Breast epithelium (tissue), 4 donors: ENCODE results near the gene ANTXRL. TPM values are rescaled to one million over a fixed set of nuclear protein-coding genes. Genes with fewer than 3 reads are reported as not detected.
"Not testable (repeated sequence)": the region's sequence is repeated elsewhere in the genome, so short reads cannot be mapped to it uniquely, and the experiment has no call there.

Source experiments
- DNase-seq, 2 donors: peaks; one replicate each; pipeline ENCODE4 v3.0.0-alpha.2; 2019; ENCODE audit warnings: low spot score in 2 of 2
- H3K27ac ChIP-seq, 2 donors: fragments of 200-600 bp; sonication (generic) in 1 of 2; one replicate each; pipeline ENCODE4 v1.5.1; 2016 to 2019; ENCODE audit warnings: mild to moderate bottlenecking in 1 of 2
- H3K27me3 ChIP-seq, 2 donors: fragments of 200-600 bp; sonication (generic) in 1 of 2; one replicate each; pipeline versions ENCODE4 v1.5.1 to v1.6.0; 2017 to 2019; ENCODE audit warnings: control low read depth in 1 of 2, mild to moderate bottlenecking in 1 of 2
- H3K36me3 ChIP-seq: fragments of 200-600 bp; one replicate; pipeline ENCODE4 v1.5.1; 2019
- H3K4me1 ChIP-seq, 2 donors: fragments of 200-600 bp; sonication (generic); one replicate each; pipeline ENCODE4 v1.5.1; 2016 to 2019; ENCODE audit warnings: control low read depth in 1 of 2
- H3K4me3 ChIP-seq, 3 donors: fragments of 200-600 bp; sonication (generic); 1 replicate in 2 of 3; 2 replicates in 1 of 3; pipeline ENCODE4 v1.5.1; 2016 to 2019; ENCODE audit warnings: mild to moderate bottlenecking in 3 of 3, moderate library complexity in 2 of 3
- H3K9me3 ChIP-seq, 2 donors: fragments of 200-600 bp; sonication (generic) in 1 of 2; one replicate each; pipeline ENCODE4 v1.5.1; 2016 to 2019; ENCODE audit warnings: control low read depth in 1 of 2
- CTCF ChIP-seq, 3 donors: fragments of 450-650 bp; IDR thresholded peaks; one replicate each; pipeline ENCODE4 v1.5.1; 2016 to 2017; ENCODE audit warnings: antibody characterized with exemption in 3 of 3, mild to moderate bottlenecking in 3 of 3, moderate library complexity in 3 of 3
- POLR2A ChIP-seq: fragments of 450-650 bp; IDR thresholded peaks from one replicate; pipeline ENCODE4 v1.6.1; 2016; ENCODE audit warnings: antibody characterized with exemption, mild to moderate bottlenecking, moderate library complexity
- POLR2AphosphoS5 ChIP-seq, 3 donors: sonication (generic); formaldehyde crosslinking; IDR thresholded peaks; one replicate each; pipeline ENCODE4 v1.6.1; 2017; ENCODE audit warnings: antibody characterized with exemption in 3 of 3
- intact Hi-C: fragments of 100-400 bp; cut with DNase I; formaldehyde crosslinking; loops from one replicate; pipeline ENCODE4 v1.15.1; 2023; ENCODE audit warnings: low total_unique reads
- total RNA-seq, 3 donors: library from RNA; depleted of rRNA; stranded (reverse); fragments of >200 nt; gene quantifications; one replicate each; pipeline ENCODE4 v1.1.0, GENCODE V29; 2016

ANTXRL gene
- total RNA-seq, 3 donors from 2014 or later: 0.15 TPM; not detected in 2

- TF ChIP-seq POLR2A (no peak), CTCF (IDR thresholded peaks at IDR 0.05) (no peak), POLR2AphosphoS5 (IDR thresholded peaks at IDR 0.05) (no peak)
- no peaks in the 10 kb centered on the region for H3K4me1 ChIP-seq
- intact Hi-C loops: no loop called here
Observed at GRCh38 chr10:46314071-46314470, 27.3 kb downstream of the ANTXRL start.

GRCh38 chr10:46315071-46315860 is 28.5 kb downstream of the ANTXRL start:
- DNase-seq: peak in 1 of 2 donors; percentile 43
- H3K4me3 ChIP-seq, H3K27me3 ChIP-seq, H3K9me3 ChIP-seq, H3K27ac ChIP-seq, H3K36me3 ChIP-seq, intact Hi-C loops, H3K4me1 ChIP-seq: not testable (repeated sequence)

More at GRCh38 chr10:46314071-46314470, 27.3 kb downstream of the ANTXRL start:
- Histone ChIP-seq H3K36me3 (no peaks in the 10 kb centered on the region), H3K27ac (no peak overlapping the region), H3K9me3 (no peaks in the 10 kb centered on the region), H3K27me3 (no peaks in the 10 kb centered on the region), H3K4me3 (no peak overlapping the region)
- DNase-seq: peak in 1 of 2 donors; percentile 33

GRCh38 chr10:46317370-46317769 is 30.6 kb downstream of the ANTXRL start:
- no peaks in the 10 kb centered on the region for H3K9me3 ChIP-seq
- H3K27me3 ChIP-seq: no peaks in the 10 kb centered on the region
- intact Hi-C loops: no loop called here

GRCh38 chr10:46317889-46318288 is 31.1 kb downstream of the ANTXRL start:
- intact Hi-C loops: no loop called here

More at GRCh38 chr10:46317370-46317769, 30.6 kb downstream of the ANTXRL start:
- no peaks in the 10 kb centered on the region for H3K36me3 ChIP-seq
- H3K27ac ChIP-seq: no peak overlapping the region
- no peaks in the 10 kb centered on the region for H3K4me1 ChIP-seq
- TF ChIP-seq POLR2AphosphoS5 (IDR thresholded peaks at IDR 0.05): no peak
- no peak for TF ChIP-seq POLR2A
- no peak for TF ChIP-seq CTCF (IDR thresholded peaks at IDR 0.05)
- no peak overlapping the region for H3K4me3 ChIP-seq
- peak in 1 of 2 donors; percentile 43 for DNase-seq

GRCh38 chr10:46318799-46319198 is 32.0 kb downstream of the ANTXRL start:
- no peaks in the 10 kb centered on the region for H3K9me3 ChIP-seq
- no peaks in the 10 kb centered on the region for H3K36me3 ChIP-seq
- no peak for TF ChIP-seq CTCF (IDR thresholded peaks at IDR 0.05)
- no peak for TF ChIP-seq POLR2A
- no peak for TF ChIP-seq POLR2AphosphoS5 (IDR thresholded peaks at IDR 0.05)
- no peak overlapping the region for H3K4me3 ChIP-seq
- DNase-seq: no peak
- H3K27me3 ChIP-seq: no peaks in the 10 kb centered on the region
- no peaks in the 10 kb centered on the region for H3K4me1 ChIP-seq
- H3K27ac ChIP-seq: no peak overlapping the region
- intact Hi-C loops: no loop called here

More at GRCh38 chr10:46317889-46318288, 31.1 kb downstream of the ANTXRL start:
- Histone ChIP-seq H3K27ac (no peak overlapping the region), H3K4me1 (no peaks in the 10 kb centered on the region), H3K36me3 (no peaks in the 10 kb centered on the region), H3K9me3 (no peaks in the 10 kb centered on the region), H3K4me3 (no peak overlapping the region), H3K27me3 (no peaks in the 10 kb centered on the region)
- TF ChIP-seq CTCF (IDR thresholded peaks at IDR 0.05) (no peak), POLR2AphosphoS5 (IDR thresholded peaks at IDR 0.05) (no peak)
- DNase-seq: no peak
